GM18520 (cell line): ENCODE results near the gene ATP5PO.

ENCODE experiments used
- ATAC-seq: cut with Tn5 transposase; IDR thresholded peaks from one replicate; pipeline ENCODE4 v1.9.1; 2021; ENCODE audit not compliant: unreplicated experiment

Gene ATP5PO

DNA sequence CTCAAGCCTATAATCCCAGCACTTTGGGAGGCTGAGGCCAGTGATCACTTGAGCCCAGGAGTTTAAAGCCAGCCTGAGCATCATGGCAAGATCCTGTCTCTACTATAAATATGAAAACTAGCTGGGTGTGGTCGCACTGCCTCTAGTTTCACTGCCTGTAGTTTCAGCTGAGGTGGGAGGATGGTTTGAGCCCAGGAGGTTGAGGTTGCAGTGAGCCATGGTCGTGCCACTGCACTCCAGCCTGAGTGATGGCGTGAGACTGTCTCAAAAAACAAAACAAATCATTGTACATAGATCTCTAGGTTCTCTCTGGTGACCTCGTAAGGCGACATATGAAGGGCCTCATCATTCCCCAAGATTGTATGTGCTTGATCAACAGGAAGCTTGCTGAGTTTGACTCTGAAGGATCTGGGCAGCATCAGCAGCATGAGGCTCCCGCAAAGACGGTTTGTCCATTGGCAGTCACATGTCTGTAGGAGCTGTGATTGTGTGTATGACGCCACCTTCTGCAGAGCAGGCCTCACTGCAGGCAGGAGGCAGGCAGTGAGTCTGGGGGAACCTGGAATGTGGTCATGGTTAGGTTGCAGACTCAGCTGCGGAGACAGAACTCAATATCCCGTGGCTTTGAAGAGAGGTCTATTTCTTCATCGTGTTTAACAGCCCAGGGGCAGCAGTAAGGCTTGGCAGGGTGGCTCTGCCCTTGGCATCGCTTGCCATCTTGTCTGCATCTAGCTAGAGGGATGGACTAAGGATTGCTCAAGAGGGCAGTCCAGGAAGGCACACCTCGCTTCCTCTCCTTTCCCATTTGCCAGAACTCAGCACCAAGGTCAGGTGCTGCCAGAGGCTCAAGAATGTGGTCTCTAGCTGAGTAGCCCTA, 14.0 kb downstream of the ATP5PO start:
- ATAC-seq = no peak

- no peak for ATAC-seq
Observed at GRCh38 chr21:33899199-33899598, 16.4 kb downstream of the ATP5PO start.

DNA sequence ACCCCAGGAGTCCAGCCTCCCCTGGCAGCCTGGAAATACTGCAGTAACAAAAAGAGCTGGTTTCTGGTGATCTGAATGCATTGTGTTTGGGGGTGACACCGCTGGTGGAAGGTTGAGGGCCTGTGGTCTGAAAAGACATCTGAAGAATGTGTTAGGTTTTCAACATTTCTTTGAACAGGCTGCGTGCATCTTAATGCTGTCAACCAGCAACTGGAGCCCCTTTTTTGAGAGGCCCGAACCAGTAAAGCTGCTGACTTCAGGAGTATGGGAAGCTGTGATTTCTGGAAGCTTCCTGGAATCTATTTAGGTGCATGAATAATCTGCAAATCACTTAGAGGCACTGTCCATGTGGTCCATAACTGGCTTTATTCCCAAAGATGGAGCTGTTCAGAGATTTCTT, 17.0 kb downstream of the ATP5PO start:
- no peak for ATAC-seq

DNA sequence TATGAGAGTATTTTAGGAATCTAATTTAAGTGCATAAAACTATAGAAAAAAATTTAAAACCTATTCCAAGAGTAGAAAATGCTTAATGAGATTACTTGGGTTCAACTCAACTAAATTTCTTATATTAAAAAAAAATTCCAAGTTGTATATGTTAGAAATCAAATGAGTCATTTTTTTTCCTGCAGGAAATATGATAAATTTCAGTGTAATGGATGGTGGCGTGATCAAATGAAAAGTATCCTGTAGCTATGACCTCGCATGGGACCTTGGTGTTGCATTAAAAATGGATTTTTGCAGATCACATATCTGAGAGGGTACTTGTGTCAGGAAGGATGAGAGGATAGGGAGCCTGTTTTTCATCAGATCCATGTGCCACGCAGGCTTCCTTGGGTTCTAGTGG, 17.9 kb downstream of the ATP5PO start:
- ATAC-seq = no peak

DNA sequence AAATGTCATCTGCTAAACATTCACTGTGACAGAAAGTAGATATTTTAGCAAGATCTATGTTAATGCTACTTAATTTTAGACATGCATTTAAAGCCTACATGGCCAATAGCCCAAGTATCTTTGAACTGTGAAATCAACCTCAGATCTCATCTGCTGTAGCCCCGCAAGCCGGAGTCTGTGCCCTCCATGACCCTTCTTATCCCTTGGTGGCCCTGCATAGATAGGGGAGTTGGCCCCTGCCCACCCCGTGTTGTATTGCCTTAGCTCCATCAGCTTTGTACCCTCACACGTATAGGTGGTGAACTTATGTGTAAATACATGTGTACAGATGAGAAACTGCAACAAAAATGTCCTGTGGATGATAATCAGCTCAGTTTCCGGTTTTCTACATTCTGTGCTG, 18.5 kb downstream of the ATP5PO start:
- ATAC-seq = no peak

- ATAC-seq = no peak
Observed at GRCh38 chr21:33896691-33897090, 18.9 kb downstream of the ATP5PO start.

DNA sequence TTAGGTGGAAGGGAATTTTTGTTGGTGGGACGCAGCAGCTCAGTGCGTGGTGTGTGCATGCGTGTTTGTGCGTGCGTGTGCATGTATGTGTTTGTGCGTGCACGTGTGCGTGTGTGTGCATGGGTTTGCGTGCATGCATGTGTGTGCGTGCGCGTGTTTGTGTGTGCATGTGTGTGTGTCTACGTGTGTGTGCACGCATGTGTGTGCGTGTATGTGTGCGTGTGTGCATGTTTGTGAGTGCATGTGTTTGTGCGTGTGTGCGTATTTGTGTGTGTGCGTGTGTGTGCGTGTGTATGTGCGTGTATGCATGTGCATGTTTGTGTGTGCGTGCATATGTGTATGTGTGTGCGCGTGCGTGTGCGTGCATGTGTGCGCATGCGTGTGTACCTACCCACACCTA, 20.2 kb downstream of the ATP5PO start:
- ATAC-seq = no peak

DNA sequence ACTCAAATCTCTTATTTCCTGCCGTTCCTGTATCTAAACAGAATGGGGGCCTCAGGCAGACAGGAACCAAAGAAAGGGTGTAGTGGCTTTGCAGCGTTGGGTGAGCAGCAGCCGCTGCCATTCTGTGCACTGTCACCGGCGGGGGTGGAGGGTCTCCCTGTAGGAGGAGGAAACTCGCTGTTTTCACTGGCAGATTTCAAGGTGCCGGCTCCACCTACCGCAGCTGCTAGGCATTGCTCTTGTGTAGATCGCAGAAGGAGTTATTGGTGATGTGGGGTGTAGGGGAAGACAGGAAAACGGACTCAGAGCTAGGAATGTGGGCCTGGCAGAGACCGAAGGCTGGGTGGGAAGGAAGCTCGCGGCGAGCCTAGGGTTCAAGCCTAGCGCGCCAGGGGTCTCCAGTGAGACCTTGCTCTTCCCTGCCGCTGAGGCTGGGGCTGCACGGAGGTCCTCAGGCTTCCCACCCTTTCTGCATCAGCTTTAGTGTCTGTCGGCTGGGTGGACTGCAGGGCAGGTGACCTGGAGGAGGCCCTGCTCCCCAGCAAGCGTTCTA, 20.8 kb downstream of the ATP5PO start:
- ATAC-seq = no peak

DNA sequence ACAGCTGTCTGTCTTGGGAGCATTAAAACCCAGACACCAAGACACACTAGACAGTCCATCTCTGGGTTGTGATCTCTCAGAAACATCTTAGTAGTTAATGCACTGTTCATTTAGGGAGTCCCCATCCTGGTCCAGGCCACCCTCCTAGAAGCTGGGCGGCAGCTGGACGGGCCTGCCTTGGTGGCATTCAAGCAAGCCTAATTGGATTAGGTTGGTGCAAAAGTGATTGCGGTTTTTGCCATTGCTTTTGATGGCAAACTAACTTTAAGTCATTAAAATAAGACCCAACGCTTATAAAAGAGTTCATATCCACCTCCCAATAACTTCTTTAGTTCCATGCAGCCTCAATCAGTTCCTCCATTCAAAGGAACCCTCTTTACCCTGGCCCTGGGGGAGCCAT, 21.7 kb downstream of the ATP5PO start:
- ATAC-seq = no peak

- ATAC-seq = no peak
Observed at GRCh38 chr21:33892853-33893252, 22.8 kb downstream of the ATP5PO start.

GRCh38 chr21:33890187-33890586, 25.4 kb downstream of the ATP5PO start:
- ATAC-seq = no peak

- no peak for ATAC-seq
Observed at GRCh38 chr21:33886321-33886720, 29.3 kb downstream of the ATP5PO start.

DNA sequence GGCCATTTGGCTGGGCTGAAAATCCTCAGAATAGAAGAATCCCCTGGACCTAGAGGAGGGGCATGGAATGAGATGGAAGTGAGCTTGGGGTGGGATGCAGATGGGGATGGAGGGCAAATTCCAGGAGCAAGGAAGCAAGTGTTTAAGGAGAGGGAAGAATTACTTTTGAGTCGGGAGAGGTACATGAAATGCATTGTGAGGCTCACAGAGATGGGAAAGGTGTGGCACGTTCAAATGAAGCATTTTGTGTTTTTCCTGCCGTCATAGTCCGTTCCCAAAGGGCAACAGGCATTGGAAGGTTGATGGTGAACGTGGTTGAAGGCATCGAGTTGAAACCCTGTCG, 30.5 kb downstream of the ATP5PO start:
- ATAC-seq = no peak

- ATAC-seq = no peak
Observed at GRCh38 chr21:33884376-33885171, 31.0 kb downstream of the ATP5PO start.

DNA sequence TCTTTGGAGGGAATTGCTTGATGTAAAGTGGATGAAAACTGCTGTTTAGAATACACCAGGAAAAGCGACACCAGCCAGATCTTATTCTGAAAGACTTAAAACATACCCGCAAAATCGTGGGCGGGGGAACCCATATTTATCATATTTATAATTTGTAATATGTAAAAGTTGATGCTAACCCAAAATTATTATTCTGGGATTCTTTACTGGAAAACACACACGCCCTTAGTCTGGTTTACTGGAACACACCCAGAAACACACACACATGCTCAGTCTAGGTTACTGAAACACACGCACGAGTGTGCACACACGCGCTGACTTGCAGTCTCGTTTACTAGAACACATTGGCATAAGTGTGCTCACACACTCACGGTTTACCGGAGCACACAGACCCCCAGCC, 32.5 kb downstream of the ATP5PO start:
- ATAC-seq = no peak

DNA sequence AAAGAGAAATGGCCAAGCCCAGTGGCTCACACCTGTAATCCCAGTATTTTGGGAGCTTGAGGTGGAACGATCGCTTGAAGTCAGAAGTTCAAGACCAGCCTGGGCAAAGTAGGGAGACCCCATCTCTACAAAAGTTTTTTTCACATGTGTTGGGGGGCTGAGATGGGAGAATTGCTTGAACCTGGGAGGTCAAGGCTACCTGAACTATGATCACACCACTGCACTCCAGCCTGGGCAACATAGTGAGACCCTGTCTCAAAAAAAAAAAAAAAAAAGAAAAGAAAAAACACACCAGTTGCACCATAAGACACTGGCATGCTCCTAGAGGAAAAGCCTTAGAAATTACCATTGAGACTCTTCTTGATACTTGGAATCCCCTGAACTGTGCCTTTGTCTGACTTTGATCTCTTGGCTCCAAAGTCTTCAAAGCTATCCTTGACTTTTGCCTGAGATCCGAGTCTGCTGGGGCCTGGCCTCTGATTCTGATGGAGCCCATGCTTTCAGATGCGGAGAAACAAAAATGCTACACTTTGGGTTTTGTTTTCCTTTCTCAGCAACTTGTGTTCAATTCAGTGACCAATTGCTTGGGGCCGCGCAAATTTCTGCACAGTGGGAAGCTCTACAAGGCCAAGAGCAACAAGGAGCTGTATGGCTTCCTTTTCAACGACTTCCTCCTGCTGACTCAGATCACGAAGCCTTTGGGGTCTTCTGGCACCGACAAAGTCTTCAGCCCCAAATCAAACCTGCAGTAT, 33.7 kb downstream of the ATP5PO start:
- no peak for ATAC-seq

GRCh38 chr21:33880626-33881025, 35.0 kb downstream of the ATP5PO start:
- no peak for ATAC-seq

GRCh38 chr21:33878824-33879223, 36.8 kb downstream of the ATP5PO start:
- no peak for ATAC-seq

DNA sequence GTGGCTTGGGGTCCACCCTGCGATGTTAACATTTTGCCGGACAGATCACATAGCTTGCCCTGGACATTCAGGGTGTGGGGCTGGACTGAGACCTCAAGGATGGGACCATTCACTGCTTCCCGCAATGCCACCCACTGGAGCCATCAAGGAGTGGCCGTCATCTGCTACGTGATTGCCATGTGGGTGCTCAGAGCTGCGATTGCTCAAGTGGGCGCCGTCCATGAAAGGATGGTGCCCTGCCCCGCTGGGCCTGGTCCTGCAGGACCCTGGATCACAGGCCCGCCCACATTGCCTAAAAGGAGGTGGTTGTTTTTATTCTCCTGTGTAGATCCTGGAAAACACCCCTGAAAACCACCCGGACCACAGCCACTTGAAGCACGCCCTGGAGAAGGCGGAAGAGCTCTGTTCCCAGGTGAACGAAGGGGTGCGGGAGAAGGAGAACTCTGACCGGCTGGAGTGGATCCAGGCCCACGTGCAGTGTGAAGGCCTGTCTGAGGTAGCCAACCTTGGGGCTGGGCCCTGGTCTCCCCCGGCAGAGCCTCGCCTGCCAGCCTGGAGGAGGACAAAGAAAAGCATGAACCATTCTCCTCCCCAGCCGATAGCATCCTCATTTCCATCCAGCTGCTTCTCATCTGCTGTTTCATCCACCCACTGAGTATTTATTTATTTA, 40.4 kb downstream of the ATP5PO start:
- ATAC-seq = no peak

- ATAC-seq = no peak
Observed at GRCh38 chr21:33874161-33874560, 41.4 kb downstream of the ATP5PO start.
